ENCODE results near the gene ATP6AP2. TPM values are rescaled to one million over a fixed set of nuclear protein-coding genes. Genes with fewer than 3 reads are reported as not detected.
A peak's percentile ranks its signal among the peaks of the same experiment; 100 is the strongest.
"Not testable (repeated sequence)": the region's sequence is repeated elsewhere in the genome, so short reads cannot be mapped to it uniquely, and the experiment has no call there.

ATP6AP2 gene
- polyA plus RNA-seq, 1 donor (not counting 4 experiments of a cell fraction or from before 2014, with no cell fraction given) = 176 TPM

DNA sequence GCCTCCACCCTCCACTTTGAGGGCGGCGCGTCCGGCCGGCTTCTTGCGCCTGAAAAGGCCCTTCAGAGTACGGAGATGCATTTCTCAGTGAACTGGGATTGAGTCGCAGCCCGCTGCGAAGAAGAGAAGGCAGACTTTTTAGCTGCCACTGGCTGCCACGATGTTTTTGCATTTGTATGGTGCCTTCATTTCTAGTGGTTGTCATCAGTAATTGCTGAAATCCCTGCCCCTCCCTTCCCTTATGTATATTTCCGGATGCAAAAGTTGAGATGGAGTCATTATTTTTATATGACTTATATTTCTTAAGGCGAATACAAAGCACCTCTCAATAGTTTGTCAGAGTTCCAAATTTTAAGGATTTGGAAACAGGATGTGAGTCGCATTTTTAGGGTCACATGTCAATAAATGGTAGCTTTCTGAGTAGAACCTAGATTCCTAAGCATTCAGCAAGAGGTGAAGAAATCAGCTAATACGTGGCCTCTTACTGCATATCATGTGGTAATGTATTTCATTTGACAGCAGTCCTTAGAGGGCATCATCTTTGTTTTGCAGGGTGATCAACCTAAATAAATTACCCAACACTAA is 658 bp downstream of the ATP6AP2 start:
- Histone ChIP-seq H3K79me2 (ENCODE audit: control insufficient read depth, insufficient read depth, low read length) (peaks cover 36% of the 10 kb centered on the region), H3K4me1 (ENCODE audit: control insufficient read depth, extremely low read depth, insufficient read depth, low read length) (peaks cover 5% of the 10 kb centered on the region), H3K4me2 (ENCODE audit: control insufficient read depth, extremely low read depth, insufficient read depth, low read depth, low read length) (peak overlapping the region; percentile 55), H3K9me3 (ENCODE audit: control insufficient read depth, low read depth, low read length) (no peaks in the 10 kb centered on the region), H4K20me1 (ENCODE audit: control insufficient read depth, extremely low read depth, insufficient read depth, low read length) (peaks cover 3% of the 10 kb centered on the region), H3K4me3 (ENCODE audit: control insufficient read depth in 2 of 3, extremely low read depth in 1 of 3, insufficient read depth in 2 of 3, low read depth in 1 of 3, low read length in 3 of 3) (peak overlapping the region; percentile 59 to 74 (median 67)), H3K9ac (ENCODE audit: control insufficient read depth, extremely low read depth, insufficient read depth, low read length) (peak overlapping the region; percentile 76), H2AFZ (ENCODE audit: control insufficient read depth, low read length) (no peak overlapping the region), H3K9me1 (ENCODE audit: control insufficient read depth, extremely low read depth, insufficient read depth, low read length) (no peaks in the 10 kb centered on the region), H3K36me3 (ENCODE audit: control insufficient read depth in 2 of 2, extremely low read depth in 1 of 2, insufficient read depth in 2 of 2, low read length in 2 of 2) (no peaks in the 10 kb centered on the region), H3K27me3 (ENCODE audit: control insufficient read depth, extremely low read depth, insufficient read depth, low read length) (no peaks in the 10 kb centered on the region), H3K27ac (ENCODE audit: control insufficient read depth, insufficient read depth, low read length) (peak overlapping the region; percentile 61)
- no peak for TF ChIP-seq EZH2 (IDR thresholded peaks at IDR 0.05; ENCODE audit: low read length)
- TF ChIP-seq, protein P1, sequence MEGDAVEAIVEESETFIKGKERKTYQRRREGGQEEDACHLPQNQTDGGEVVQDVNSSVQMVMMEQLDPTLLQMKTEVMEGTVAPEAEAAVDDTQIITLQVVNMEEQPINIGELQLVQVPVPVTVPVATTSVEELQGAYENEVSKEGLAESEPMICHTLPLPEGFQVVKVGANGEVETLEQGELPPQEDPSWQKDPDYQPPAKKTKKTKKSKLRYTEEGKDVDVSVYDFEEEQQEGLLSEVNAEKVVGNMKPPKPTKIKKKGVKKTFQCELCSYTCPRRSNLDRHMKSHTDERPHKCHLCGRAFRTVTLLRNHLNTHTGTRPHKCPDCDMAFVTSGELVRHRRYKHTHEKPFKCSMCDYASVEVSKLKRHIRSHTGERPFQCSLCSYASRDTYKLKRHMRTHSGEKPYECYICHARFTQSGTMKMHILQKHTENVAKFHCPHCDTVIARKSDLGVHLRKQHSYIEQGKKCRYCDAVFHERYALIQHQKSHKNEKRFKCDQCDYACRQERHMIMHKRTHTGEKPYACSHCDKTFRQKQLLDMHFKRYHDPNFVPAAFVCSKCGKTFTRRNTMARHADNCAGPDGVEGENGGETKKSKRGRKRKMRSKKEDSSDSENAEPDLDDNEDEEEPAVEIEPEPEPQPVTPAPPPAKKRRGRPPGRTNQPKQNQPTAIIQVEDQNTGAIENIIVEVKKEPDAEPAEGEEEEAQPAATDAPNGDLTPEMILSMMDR (optimal IDR thresholded peaks at IDR 0.05 in 1 of 3, IDR thresholded peaks at IDR 0.05 in 1 of 3, conservative IDR thresholded peaks at IDR 0.05 in 1 of 3; ENCODE audit: extremely low read depth in 1 of 3, insufficient read depth in 2 of 3, low read length in 3 of 3) = no peak
- FAIRE-seq (no peak), DNase-seq (ENCODE audit: low read depth, low spot score) (no peak)
- dilution Hi-C loops (cut with MboI; ENCODE audit: extremely low pct_ligation_motif_present, low sequenced_read_pairs) = no loop called here

DNA sequence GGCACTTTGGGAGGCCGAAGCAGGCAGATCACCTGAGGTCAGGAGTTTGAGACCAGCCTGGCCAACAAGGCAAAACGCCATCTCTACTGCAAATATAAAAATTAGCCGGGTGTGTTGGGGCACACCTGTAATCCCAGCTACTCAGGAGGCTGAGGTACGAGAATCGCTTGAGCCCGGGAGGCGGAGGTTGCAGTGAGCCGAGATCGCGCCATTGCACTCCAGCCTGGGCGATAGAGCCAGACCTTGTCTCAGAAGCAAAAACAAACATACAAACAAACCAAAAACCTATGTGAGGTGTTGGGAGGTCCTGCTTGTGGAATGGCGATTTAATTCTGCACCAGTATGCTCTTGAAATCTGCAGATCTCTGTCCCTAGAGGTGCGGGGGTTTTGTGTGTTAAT is 1.4 kb downstream of the ATP6AP2 start:
- FAIRE-seq; H4K20me1 ChIP-seq (ENCODE audit: control insufficient read depth, extremely low read depth, insufficient read depth, low read length); DNase-seq (ENCODE audit: low read depth, low spot score); H3K4me1 ChIP-seq (ENCODE audit: control insufficient read depth, extremely low read depth, insufficient read depth, low read length); H3K27me3 ChIP-seq (ENCODE audit: control insufficient read depth, extremely low read depth, insufficient read depth, low read length); H2AFZ ChIP-seq (ENCODE audit: control insufficient read depth, low read length); H3K9me1 ChIP-seq (ENCODE audit: control insufficient read depth, extremely low read depth, insufficient read depth, low read length); H3K9me3 ChIP-seq (ENCODE audit: control insufficient read depth, low read depth, low read length); H3K27ac ChIP-seq (ENCODE audit: control insufficient read depth, insufficient read depth, low read length); H3K9ac ChIP-seq (ENCODE audit: control insufficient read depth, extremely low read depth, insufficient read depth, low read length); H3K36me3 ChIP-seq (ENCODE audit: control insufficient read depth in 2 of 2, extremely low read depth in 1 of 2, insufficient read depth in 2 of 2, low read length in 2 of 2); H3K4me3 ChIP-seq (ENCODE audit: control insufficient read depth in 2 of 3, extremely low read depth in 1 of 3, insufficient read depth in 2 of 3, low read depth in 1 of 3, low read length in 3 of 3); dilution Hi-C loops (cut with MboI; ENCODE audit: extremely low pct_ligation_motif_present, low sequenced_read_pairs): not testable (repeated sequence)
- H3K4me2 ChIP-seq (ENCODE audit: control insufficient read depth, extremely low read depth, insufficient read depth, low read depth, low read length) = peak overlapping the region; percentile 55
- peaks cover 38% of the 10 kb centered on the region for H3K79me2 ChIP-seq (ENCODE audit: control insufficient read depth, insufficient read depth, low read length)

DNA sequence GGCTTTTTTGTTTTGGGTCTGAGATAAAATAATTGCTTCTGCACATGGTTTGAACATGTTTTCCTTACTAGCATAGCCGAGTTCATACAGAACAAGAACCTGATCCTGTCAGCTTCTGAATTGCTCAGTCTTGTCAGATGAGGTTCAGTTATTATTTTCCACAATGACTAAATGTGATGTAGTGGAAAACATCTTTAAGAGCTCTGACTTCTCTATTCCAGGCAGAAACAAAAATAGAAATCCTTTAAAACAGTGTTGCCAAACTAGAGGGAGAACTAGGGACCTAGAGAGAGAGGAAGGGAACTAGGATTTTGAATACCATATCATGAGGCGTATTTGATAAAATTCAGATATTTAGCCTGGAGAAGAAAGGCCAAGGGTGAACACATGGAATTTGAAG is 2.0 kb downstream of the ATP6AP2 start:
- Histone ChIP-seq H2AFZ (ENCODE audit: control insufficient read depth, low read length) (no peak overlapping the region), H3K9me3 (ENCODE audit: control insufficient read depth, low read depth, low read length) (no peaks in the 10 kb centered on the region), H3K27me3 (ENCODE audit: control insufficient read depth, extremely low read depth, insufficient read depth, low read length) (no peaks in the 10 kb centered on the region), H3K4me1 (ENCODE audit: control insufficient read depth, extremely low read depth, insufficient read depth, low read length) (peaks cover 5% of the 10 kb centered on the region), H4K20me1 (ENCODE audit: control insufficient read depth, extremely low read depth, insufficient read depth, low read length) (peaks cover 3% of the 10 kb centered on the region), H3K9me1 (ENCODE audit: control insufficient read depth, extremely low read depth, insufficient read depth, low read length) (no peaks in the 10 kb centered on the region), H3K27ac (ENCODE audit: control insufficient read depth, insufficient read depth, low read length) (no peak overlapping the region), H3K36me3 (ENCODE audit: control insufficient read depth in 2 of 2, extremely low read depth in 1 of 2, insufficient read depth in 2 of 2, low read length in 2 of 2) (no peaks in the 10 kb centered on the region), H3K4me3 (ENCODE audit: control insufficient read depth in 2 of 3, extremely low read depth in 1 of 3, insufficient read depth in 2 of 3, low read depth in 1 of 3, low read length in 3 of 3) (no peak overlapping the region), H3K4me2 (ENCODE audit: control insufficient read depth, extremely low read depth, insufficient read depth, low read depth, low read length) (no peak overlapping the region), H3K9ac (ENCODE audit: control insufficient read depth, extremely low read depth, insufficient read depth, low read length) (no peak overlapping the region), H3K79me2 (ENCODE audit: control insufficient read depth, insufficient read depth, low read length) (peaks cover 39% of the 10 kb centered on the region)
- no peak for FAIRE-seq
- dilution Hi-C loops (cut with MboI; ENCODE audit: extremely low pct_ligation_motif_present, low sequenced_read_pairs) = no loop called here
- TF ChIP-seq EZH2 (IDR thresholded peaks at IDR 0.05; ENCODE audit: low read length) = no peak
- TF ChIP-seq, protein P1 (optimal IDR thresholded peaks at IDR 0.05 in 1 of 3, IDR thresholded peaks at IDR 0.05 in 1 of 3, conservative IDR thresholded peaks at IDR 0.05 in 1 of 3; ENCODE audit: extremely low read depth in 1 of 3, insufficient read depth in 2 of 3, low read length in 3 of 3) = no peak
- no peak for DNase-seq (ENCODE audit: low read depth, low spot score)

DNA sequence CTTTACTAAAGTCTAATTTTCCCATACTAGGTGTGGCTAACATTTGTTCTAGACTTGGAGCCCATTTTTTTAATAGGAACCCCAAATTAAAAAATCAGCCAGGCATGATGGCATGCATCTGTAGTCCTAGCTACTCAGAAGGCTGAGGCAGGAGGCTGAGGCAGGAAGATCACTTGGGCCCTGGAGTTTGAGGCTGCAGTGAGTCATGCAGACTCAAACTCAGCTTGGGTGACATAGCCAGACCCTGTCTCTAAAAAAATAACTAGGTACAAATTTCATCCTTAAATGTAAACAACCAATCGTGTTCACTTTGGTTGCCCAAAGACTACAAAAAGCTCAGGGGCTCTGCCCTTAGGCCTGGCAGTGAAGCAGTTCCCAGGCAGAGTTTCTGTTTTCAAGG is 6.9 kb downstream of the ATP6AP2 start:
- H3K9me3 ChIP-seq (ENCODE audit: control insufficient read depth, low read depth, low read length); H3K27me3 ChIP-seq (ENCODE audit: control insufficient read depth, extremely low read depth, insufficient read depth, low read length); H3K36me3 ChIP-seq (ENCODE audit: control insufficient read depth in 2 of 2, extremely low read depth in 1 of 2, insufficient read depth in 2 of 2, low read length in 2 of 2); H3K9me1 ChIP-seq (ENCODE audit: control insufficient read depth, extremely low read depth, insufficient read depth, low read length); dilution Hi-C loops (cut with MboI; ENCODE audit: extremely low pct_ligation_motif_present, low sequenced_read_pairs); H3K4me3 ChIP-seq (ENCODE audit: control insufficient read depth in 2 of 3, extremely low read depth in 1 of 3, insufficient read depth in 2 of 3, low read depth in 1 of 3, low read length in 3 of 3); H3K4me2 ChIP-seq (ENCODE audit: control insufficient read depth, extremely low read depth, insufficient read depth, low read depth, low read length); H3K4me1 ChIP-seq (ENCODE audit: control insufficient read depth, extremely low read depth, insufficient read depth, low read length); H2AFZ ChIP-seq (ENCODE audit: control insufficient read depth, low read length); H3K9ac ChIP-seq (ENCODE audit: control insufficient read depth, extremely low read depth, insufficient read depth, low read length); H4K20me1 ChIP-seq (ENCODE audit: control insufficient read depth, extremely low read depth, insufficient read depth, low read length); H3K27ac ChIP-seq (ENCODE audit: control insufficient read depth, insufficient read depth, low read length); DNase-seq (ENCODE audit: low read depth, low spot score): not testable (repeated sequence)
- FAIRE-seq = peak; percentile 57
- H3K79me2 ChIP-seq (ENCODE audit: control insufficient read depth, insufficient read depth, low read length) = peaks cover 27% of the 10 kb centered on the region
